OCI-LY7 (cell line): ENCODE measurements around the gene MMP24OS. TPM values are rescaled to one million over a fixed set of nuclear protein-coding genes. Genes with fewer than 3 reads are reported as not detected.

Experiments used
- BruUV-seq: library from RNA; stranded (reverse); fragments of 400-500 nt; replicated peaks from 2 replicates; lab custom pipeline; 2021; lab: Mats Ljungman, UMichigan
- CTCF ChIA-PET: fragments of 300-600 bp; sonication (Branson Sonifier 250); formaldehyde crosslinking; loops from one replicate; lab custom pipeline; 2022; ENCODE audit warnings: antibody characterized with exemption; ENCODE audit not compliant: unreplicated experiment; lab: Charles Lee
- POLR2A ChIA-PET: fragments of 300-600 bp; sonication (Branson Sonifier 250); formaldehyde crosslinking; loops from one replicate; lab custom pipeline; 2022; ENCODE audit warnings: antibody characterized with exemption; lab: Charles Lee
- DNase-seq: peaks from one replicate; pipeline ENCODE4 v3.0.0-alpha.2; 2015; ENCODE audit warnings: low spot score
- H2AFZ ChIP-seq: fragments of 200-600 bp; sonication (generic), shearing (Covaris generic); 2 replicates; pipeline ENCODE4 v1.6.1; 2014; ENCODE audit warnings: mild to moderate bottlenecking, antibody characterized with exemption, low read length, moderate library complexity
- H3K27ac ChIP-seq: fragments of 200-600 bp; sonication (generic); 2 replicates; pipeline ENCODE4 v1.5.1; 2014; ENCODE audit warnings: mixed run types, low read depth, mild to moderate bottlenecking, moderate library complexity, low read length, inconsistent platforms; ENCODE audit not compliant: poor library complexity, severe bottlenecking
- H3K36me3 ChIP-seq: fragments of 200-600 bp; sonication (generic); 2 replicates; pipeline ENCODE4 v1.6.1; 2014; ENCODE audit warnings: mild to moderate bottlenecking, antibody characterized with exemption, low read length, moderate library complexity, mixed read lengths; ENCODE audit not compliant: insufficient read depth
- H3K4me1 ChIP-seq: fragments of 200-600 bp; sonication (generic); 2 replicates; pipeline ENCODE4 v1.5.1; 2014; ENCODE audit warnings: mild to moderate bottlenecking, low read length; ENCODE audit not compliant: insufficient read depth, poor library complexity, severe bottlenecking
- H3K4me2 ChIP-seq: fragments of 200-600 bp; sonication (generic); 2 replicates; pipeline ENCODE4 v1.6.1; 2014; ENCODE audit warnings: mild to moderate bottlenecking, low read length
- H3K4me3 ChIP-seq: fragments of 200-600 bp; sonication (generic); 2 replicates; pipeline ENCODE4 v1.5.1; 2014; ENCODE audit warnings: mild to moderate bottlenecking, low read depth, low read length; ENCODE audit not compliant: poor library complexity, severe bottlenecking
- H3K79me2 ChIP-seq: fragments of 200-600 bp; sonication (generic); 2 replicates; pipeline ENCODE4 v1.6.1; 2016; ENCODE audit warnings: low read depth, mild to moderate bottlenecking, low read length, moderate library complexity, mixed read lengths; ENCODE audit not compliant: insufficient read depth
- H3K9me2 ChIP-seq: fragments of 200-600 bp; sonication (generic); 2 replicates; pipeline ENCODE4 v1.6.1; 2016; ENCODE audit warnings: mild to moderate bottlenecking, low read length, mixed read lengths; ENCODE audit not compliant: insufficient read depth
- H3K9me3 ChIP-seq: fragments of 200-600 bp; sonication (generic); 2 replicates; pipeline ENCODE4 v1.6.1; 2014; ENCODE audit warnings: mild to moderate bottlenecking, mixed run types, low read length, mixed read lengths
- H4K20me1 ChIP-seq: fragments of 200-600 bp; sonication (generic); 2 replicates; pipeline ENCODE4 v1.6.1; 2014; ENCODE audit warnings: mild to moderate bottlenecking, antibody characterized with exemption, low read length, moderate library complexity, mixed read lengths; ENCODE audit not compliant: insufficient read depth
- EZH2phosphoT487 ChIP-seq: fragments of 200-600 bp; sonication (generic); IDR thresholded peaks from 2 replicates; pipeline ENCODE4 v1.6.1; 2018; ENCODE audit warnings: low read depth, borderline replicate concordance, mild to moderate bottlenecking, mixed run types, antibody characterized with exemption, low read length, moderate library complexity, mixed read lengths
- intact Hi-C: fragments of 100-400 bp; cut with micrococcal nuclease; formaldehyde crosslinking; loops from one replicate; pipeline ENCODE4 v1.10.0; 2022; ENCODE audit not compliant: unreplicated experiment
- total RNA-seq, 2 experiments: library from RNA; depleted of rRNA in 1 of 2; stranded (reverse); fragments of >200 nt in 1 of 2; shearing (Covaris generic) in 1 of 2; gene quantifications; 2 replicates each; pipeline ENCODE4 v1.2.3, GENCODE V29; 2014 to 2022
- TF ChIP-seq, protein P1 (sequence below): fragments of 200-600 bp; sonication (generic); conservative IDR thresholded peaks from 2 replicates; pipeline ENCODE4 v1.5.1; 2014; ENCODE audit warnings: mild to moderate bottlenecking, antibody characterized with exemption, low read length, moderate library complexity, mixed read lengths

Gene MMP24OS
- total RNA-seq, 2 experiments from 2014 or later, result 14.8 to 44.6 TPM

DNA sequence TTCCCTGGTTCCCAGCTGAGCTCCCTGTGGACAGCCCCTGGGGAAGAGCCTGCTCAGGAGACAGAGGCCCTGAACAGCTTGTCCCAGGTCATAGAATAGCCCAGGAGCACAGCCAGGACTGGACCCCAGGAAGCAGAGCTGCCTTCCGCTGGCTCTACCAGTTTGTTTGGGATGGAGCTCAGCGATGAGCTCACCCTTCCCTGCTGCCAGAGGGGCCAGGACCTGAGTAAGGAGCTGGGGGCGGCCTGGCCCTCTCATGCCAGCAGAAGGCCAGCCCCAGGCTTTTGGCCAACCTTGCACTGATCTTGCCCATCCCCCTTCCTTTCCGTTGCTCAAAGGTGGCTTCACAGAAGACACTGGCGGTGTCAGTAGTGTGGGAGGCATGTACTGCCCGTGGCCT is 17.5 kb downstream of the MMP24OS start:
- intact Hi-C loops, result no loop called here
- H3K27ac ChIP-seq, result no peak overlapping the region
- TF ChIP-seq, protein P1, sequence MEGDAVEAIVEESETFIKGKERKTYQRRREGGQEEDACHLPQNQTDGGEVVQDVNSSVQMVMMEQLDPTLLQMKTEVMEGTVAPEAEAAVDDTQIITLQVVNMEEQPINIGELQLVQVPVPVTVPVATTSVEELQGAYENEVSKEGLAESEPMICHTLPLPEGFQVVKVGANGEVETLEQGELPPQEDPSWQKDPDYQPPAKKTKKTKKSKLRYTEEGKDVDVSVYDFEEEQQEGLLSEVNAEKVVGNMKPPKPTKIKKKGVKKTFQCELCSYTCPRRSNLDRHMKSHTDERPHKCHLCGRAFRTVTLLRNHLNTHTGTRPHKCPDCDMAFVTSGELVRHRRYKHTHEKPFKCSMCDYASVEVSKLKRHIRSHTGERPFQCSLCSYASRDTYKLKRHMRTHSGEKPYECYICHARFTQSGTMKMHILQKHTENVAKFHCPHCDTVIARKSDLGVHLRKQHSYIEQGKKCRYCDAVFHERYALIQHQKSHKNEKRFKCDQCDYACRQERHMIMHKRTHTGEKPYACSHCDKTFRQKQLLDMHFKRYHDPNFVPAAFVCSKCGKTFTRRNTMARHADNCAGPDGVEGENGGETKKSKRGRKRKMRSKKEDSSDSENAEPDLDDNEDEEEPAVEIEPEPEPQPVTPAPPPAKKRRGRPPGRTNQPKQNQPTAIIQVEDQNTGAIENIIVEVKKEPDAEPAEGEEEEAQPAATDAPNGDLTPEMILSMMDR, result no peak
- TF ChIP-seq EZH2phosphoT487, result no peak
- H3K79me2 ChIP-seq, result no peaks in the 10 kb centered on the region
- no peak overlapping the region for H2AFZ ChIP-seq
- ChIA-PET CTCF (no interaction called here), POLR2A (no interaction called here)
- DNase-seq, result no peak
- no peaks in the 10 kb centered on the region for H3K4me1 ChIP-seq
- H3K36me3 ChIP-seq, result no peaks in the 10 kb centered on the region
- BruUV-seq, result no TSS peak
- H3K9me3 ChIP-seq, result no peaks in the 10 kb centered on the region
- H3K4me3 ChIP-seq, result no peak overlapping the region
- no peaks in the 10 kb centered on the region for H4K20me1 ChIP-seq
- no peaks in the 10 kb centered on the region for H3K9me2 ChIP-seq
- H3K4me2 ChIP-seq, result no peak overlapping the region

DNA sequence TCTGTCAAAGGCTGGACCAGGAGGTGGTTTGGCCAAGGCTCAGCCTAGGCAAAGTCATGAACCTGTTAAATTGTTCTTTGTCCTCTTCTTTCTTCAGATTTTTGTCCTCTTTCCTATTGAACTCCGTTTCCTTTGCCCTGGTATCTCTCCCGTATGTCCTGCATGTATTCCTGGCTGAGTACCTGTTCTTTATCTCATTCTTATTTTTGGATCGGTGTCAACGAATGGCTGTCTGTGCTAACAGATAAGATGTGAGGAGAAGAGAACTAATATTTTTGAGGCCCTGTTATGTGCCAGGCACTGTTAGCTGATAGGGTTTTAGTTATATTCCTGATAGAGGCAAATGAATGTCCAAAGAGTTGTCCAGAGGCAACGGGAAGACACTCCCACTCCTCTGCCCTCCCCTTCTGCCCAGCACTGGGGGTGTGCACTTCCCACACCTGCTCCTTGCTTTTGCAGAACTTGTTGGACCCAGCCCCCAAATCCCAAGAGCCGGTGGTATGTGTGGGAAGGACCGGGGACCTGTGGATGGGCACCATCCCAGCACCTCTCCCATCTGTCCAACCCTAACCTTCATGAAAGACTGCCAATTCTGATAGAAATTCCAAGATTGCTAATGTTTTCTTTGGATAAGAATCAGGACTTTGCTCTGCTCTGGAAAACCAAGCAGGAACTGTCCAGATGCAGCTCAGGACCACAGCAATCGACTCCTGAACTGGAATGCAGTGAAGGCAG is 20.6 kb downstream of the MMP24OS start:
- Histone ChIP-seq H4K20me1 (no peaks in the 10 kb centered on the region), H3K9me2 (no peaks in the 10 kb centered on the region), H3K36me3 (no peaks in the 10 kb centered on the region), H3K4me1 (no peaks in the 10 kb centered on the region), H3K9me3 (no peaks in the 10 kb centered on the region), H2AFZ (no peak overlapping the region), H3K79me2 (no peaks in the 10 kb centered on the region), H3K4me2 (no peak overlapping the region), H3K27ac (no peak overlapping the region), H3K4me3 (no peak overlapping the region)
- ChIA-PET CTCF (no interaction called here), POLR2A (interaction anchor here (0.5 kb wide), 1 partner anchor 379 kb away, joined by 3 read pairs; no protein-coding TSS in a partner anchor)
- DNase-seq, result no peak
- intact Hi-C loops, result no loop called here
- TF ChIP-seq, protein P1, result no peak
- TF ChIP-seq EZH2phosphoT487, result no peak
- BruUV-seq, result no TSS peak

DNA sequence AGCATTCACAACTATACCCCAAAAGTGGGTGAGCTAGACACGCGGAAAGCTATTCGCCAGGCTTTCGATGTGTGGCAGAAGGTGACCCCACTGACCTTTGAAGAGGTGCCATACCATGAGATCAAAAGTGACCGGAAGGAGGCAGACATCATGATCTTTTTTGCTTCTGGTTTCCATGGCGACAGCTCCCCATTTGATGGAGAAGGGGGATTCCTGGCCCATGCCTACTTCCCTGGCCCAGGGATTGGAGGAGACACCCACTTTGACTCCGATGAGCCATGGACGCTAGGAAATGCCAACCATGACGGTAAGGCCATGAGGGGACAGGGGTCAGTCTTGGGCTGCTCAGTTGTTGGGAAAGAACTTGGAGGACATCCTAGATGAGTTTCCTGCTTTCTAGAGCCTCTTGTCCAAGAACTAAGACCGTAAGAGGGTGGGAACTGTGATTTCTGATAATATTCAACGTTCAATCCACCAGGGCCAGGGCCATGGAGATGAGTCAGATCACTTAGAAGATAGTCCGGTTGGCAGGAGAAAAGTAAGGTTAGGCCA is 23.4 kb downstream of the MMP24OS start:
- TF ChIP-seq, protein P1, result no peak
- no peak for TF ChIP-seq EZH2phosphoT487
- CTCF ChIA-PET, result no interaction called here
- H3K4me3 ChIP-seq, result no peak overlapping the region
- H3K9me2 ChIP-seq, result no peaks in the 10 kb centered on the region
- peaks cover 5% of the 10 kb centered on the region for H3K4me1 ChIP-seq
- H3K27ac ChIP-seq, result no peak overlapping the region
- H3K4me2 ChIP-seq, result no peak overlapping the region
- H2AFZ ChIP-seq, result no peak overlapping the region
- POLR2A ChIA-PET, result no interaction called here
- intact Hi-C loops, result no loop called here
- no peak for DNase-seq
- BruUV-seq, result no TSS peak
- H4K20me1 ChIP-seq, result no peaks in the 10 kb centered on the region
- H3K79me2 ChIP-seq, result no peaks in the 10 kb centered on the region
- no peaks in the 10 kb centered on the region for H3K9me3 ChIP-seq
- H3K36me3 ChIP-seq, result no peaks in the 10 kb centered on the region
